NCI-H2227 treated with DMSO at 0.1 percent for 48 hours (cell line): Measurements from ENCODE around the gene GABRG3.

Source experiments
- DNase-seq: peaks from one replicate; lab custom pipeline; 2025; lab: John Stamatoyannopoulos, UW

The GABRG3 gene

GRCh38 chr15:27506752-27507151 is 535.8 kb downstream of the GABRG3 start:
- no peak for DNase-seq

- DNase-seq: no peak
Observed at GRCh38 chr15:27509014-27509413, 538.0 kb downstream of the GABRG3 start.

GRCh38 chr15:27512281-27513001 is 541.5 kb downstream of the GABRG3 start:
- DNase-seq: no peak

GRCh38 chr15:27514526-27514925 is 543.5 kb downstream of the GABRG3 start:
- DNase-seq: no peak

GRCh38 chr15:27527490-27528067 is 556.6 kb downstream of the GABRG3 start:
- no peak for DNase-seq

GRCh38 chr15:27529399-27529798 is 558.4 kb downstream of the GABRG3 start:
- no peak for DNase-seq

- no peak for DNase-seq
Observed at GRCh38 chr15:27530994-27531393, 560.0 kb downstream of the GABRG3 start.

GRCh38 chr15:27532358-27532757 is 561.4 kb downstream of the GABRG3 start:
- no peak for DNase-seq

GRCh38 chr15:27535445-27536129 is 564.6 kb downstream of the GABRG3 start:
- DNase-seq: no peak

- DNase-seq: peak; percentile 88
Observed at GRCh38 chr15:27538325-27538724, 567.3 kb downstream of the GABRG3 start.

GRCh38 chr15:27541581-27541980 is 570.6 kb downstream of the GABRG3 start:
- DNase-seq: no peak

GRCh38 chr15:27545494-27546255 is 574.7 kb downstream of the GABRG3 start:
- DNase-seq: no peak

- DNase-seq: no peak
Observed at GRCh38 chr15:27549746-27550145, 578.8 kb downstream of the GABRG3 start.

GRCh38 chr15:27550635-27551034 is 579.7 kb downstream of the GABRG3 start:
- DNase-seq: no peak

GRCh38 chr15:27561816-27562215 is 590.8 kb downstream of the GABRG3 start:
- no peak for DNase-seq

GRCh38 chr15:27563765-27564370 is 592.9 kb downstream of the GABRG3 start:
- no peak for DNase-seq

GRCh38 chr15:27564656-27565055 is 593.7 kb downstream of the GABRG3 start:
- DNase-seq: no peak

- DNase-seq: no peak
Observed at GRCh38 chr15:27570746-27571145, 599.8 kb downstream of the GABRG3 start.

- DNase-seq: no peak
Observed at GRCh38 chr15:27573805-27574485, 603.0 kb downstream of the GABRG3 start.

GRCh38 chr15:27574541-27575054 is 603.6 kb downstream of the GABRG3 start:
- DNase-seq: no peak

- no peak for DNase-seq
Observed at GRCh38 chr15:27575521-27575920, 604.5 kb downstream of the GABRG3 start.
